ENCODE results near the gene MAFG. TPM values are rescaled to one million over a fixed set of nuclear protein-coding genes. Genes with fewer than 3 reads are reported as not detected.

Gene MAFG
- total and polyA plus RNA-seq, 12 donors = 7.7 to 44.5 (median 22.1) TPM

DNA sequence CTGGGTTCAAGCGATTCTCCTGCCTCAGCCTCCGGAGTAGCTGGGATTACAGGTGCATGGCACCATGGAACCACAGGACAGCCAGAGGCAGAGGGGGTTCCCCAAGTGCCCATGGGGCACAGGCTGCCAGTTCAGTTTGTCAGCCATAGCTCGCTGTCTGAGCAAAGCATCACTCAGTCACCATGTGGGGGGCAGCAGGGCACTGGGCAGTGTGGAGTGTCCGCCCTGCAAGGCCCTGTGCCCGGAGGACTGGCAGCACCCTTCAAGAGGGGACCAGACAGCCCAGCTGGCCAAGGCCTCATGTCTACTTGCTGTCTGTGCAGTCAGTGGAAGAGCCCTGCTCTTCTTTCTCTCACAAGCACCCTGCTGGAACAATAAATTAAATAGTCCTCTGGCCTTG is 42.6 kb downstream of the MAFG start:
- no peak overlapping the region for H3K4me3 ChIP-seq
- H3K36me3 ChIP-seq (replicated peaks in 1 of 2) = peaks cover 0 to 45% of the 10 kb centered on the region in 2 donors
- intact Hi-C loops (cut with DNase I) = no loop called here
- H3K4me1 ChIP-seq (replicated peaks in 1 of 2) = peaks cover 9 to 16% of the 10 kb centered on the region in 2 donors
- H3K27me3 ChIP-seq = no peaks in the 10 kb centered on the region
- TF ChIP-seq POLR2A (IDR thresholded peaks at IDR 0.05) = no peak
- TF ChIP-seq, protein P1, sequence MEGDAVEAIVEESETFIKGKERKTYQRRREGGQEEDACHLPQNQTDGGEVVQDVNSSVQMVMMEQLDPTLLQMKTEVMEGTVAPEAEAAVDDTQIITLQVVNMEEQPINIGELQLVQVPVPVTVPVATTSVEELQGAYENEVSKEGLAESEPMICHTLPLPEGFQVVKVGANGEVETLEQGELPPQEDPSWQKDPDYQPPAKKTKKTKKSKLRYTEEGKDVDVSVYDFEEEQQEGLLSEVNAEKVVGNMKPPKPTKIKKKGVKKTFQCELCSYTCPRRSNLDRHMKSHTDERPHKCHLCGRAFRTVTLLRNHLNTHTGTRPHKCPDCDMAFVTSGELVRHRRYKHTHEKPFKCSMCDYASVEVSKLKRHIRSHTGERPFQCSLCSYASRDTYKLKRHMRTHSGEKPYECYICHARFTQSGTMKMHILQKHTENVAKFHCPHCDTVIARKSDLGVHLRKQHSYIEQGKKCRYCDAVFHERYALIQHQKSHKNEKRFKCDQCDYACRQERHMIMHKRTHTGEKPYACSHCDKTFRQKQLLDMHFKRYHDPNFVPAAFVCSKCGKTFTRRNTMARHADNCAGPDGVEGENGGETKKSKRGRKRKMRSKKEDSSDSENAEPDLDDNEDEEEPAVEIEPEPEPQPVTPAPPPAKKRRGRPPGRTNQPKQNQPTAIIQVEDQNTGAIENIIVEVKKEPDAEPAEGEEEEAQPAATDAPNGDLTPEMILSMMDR (IDR thresholded peaks at IDR 0.05) = no peak
- DNase-seq = no peak
- WGBS, 4 donors = 93 to 97% (median 95%) methylated on average over 3 to 5 of the region's 5 CpGs
- no peaks in the 10 kb centered on the region for H3K9me3 ChIP-seq (replicated peaks in 1 of 3)
- peak overlapping the region in 1 of 5 donors; percentile 87 for H3K27ac ChIP-seq

DNA sequence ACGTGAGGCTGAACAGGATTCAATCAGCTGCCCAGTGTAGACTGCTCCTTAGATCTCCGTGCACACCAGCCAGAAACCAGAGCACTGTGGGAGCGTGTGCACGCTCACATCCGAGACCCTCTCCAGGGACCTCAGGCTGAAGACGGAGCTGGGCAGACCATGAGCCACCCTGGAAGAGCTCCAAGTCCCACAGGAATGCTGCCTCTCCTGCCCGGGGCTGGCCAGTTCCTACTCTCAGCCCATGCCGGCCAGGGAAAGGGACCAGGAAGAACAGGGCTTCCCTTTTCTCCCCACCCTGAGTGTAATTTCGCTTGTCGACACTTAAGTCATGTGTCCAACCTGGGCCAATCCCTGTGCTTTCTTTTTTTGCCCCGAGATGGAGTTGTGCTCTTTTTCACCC is 43.0 kb downstream of the MAFG start:
- no peak overlapping the region for H3K27ac ChIP-seq
- WGBS, 4 donors = 75 to 90% (median 82%) methylated on average over 6 to 11 of the region's 11 CpGs
- H3K4me1 ChIP-seq (replicated peaks in 1 of 2) = peaks cover 9 to 12% of the 10 kb centered on the region in 2 donors
- H3K27me3 ChIP-seq = no peaks in the 10 kb centered on the region
- H3K36me3 ChIP-seq (replicated peaks in 1 of 2) = peaks cover 0 to 44% of the 10 kb centered on the region in 2 donors
- no peaks in the 10 kb centered on the region for H3K9me3 ChIP-seq (replicated peaks in 1 of 3)
- TF ChIP-seq POLR2A (IDR thresholded peaks at IDR 0.05) = no peak
- TF ChIP-seq, protein P1 (IDR thresholded peaks at IDR 0.05) = no peak
- intact Hi-C loops (cut with DNase I) = no loop called here
- DNase-seq = no peak
- no peak overlapping the region for H3K4me3 ChIP-seq

DNA sequence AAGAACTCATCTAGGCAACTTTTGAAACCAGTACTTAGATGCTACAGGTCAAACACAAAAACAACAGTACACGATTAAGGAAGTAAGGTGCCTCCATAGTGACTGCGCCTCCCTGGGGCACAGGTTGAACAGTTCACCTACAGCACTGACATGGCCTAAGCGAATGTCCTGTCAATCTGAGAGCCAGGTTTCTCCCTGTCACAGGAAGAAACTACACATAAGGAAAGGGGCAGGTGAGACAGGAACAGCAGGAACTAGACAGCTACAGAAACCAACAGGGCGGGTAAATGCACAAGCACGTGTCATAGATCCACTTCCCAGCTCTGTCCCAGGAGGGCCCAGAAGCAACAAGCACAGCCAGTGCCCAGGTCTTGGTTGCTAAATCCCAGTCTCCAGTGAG is 48.4 kb downstream of the MAFG start:
- intact Hi-C loops (cut with DNase I) = no loop called here
- WGBS, 4 donors = 91 to 94% (median 92%) methylated on average over 5 of the region's 5 CpGs
- Histone ChIP-seq H3K4me3 (no peak overlapping the region), H3K4me1 (replicated peaks in 1 of 2) (no peaks in the 10 kb centered on the region), H3K36me3 (replicated peaks in 1 of 2) (peaks cover 0 to 7% of the 10 kb centered on the region in 2 donors), H3K9me3 (replicated peaks in 1 of 3) (no peaks in the 10 kb centered on the region), H3K27me3 (no peaks in the 10 kb centered on the region), H3K27ac (no peak overlapping the region)
- DNase-seq = no peak
- no peak for TF ChIP-seq POLR2A (IDR thresholded peaks at IDR 0.05)
- TF ChIP-seq, protein P1 (IDR thresholded peaks at IDR 0.05) = no peak

DNA sequence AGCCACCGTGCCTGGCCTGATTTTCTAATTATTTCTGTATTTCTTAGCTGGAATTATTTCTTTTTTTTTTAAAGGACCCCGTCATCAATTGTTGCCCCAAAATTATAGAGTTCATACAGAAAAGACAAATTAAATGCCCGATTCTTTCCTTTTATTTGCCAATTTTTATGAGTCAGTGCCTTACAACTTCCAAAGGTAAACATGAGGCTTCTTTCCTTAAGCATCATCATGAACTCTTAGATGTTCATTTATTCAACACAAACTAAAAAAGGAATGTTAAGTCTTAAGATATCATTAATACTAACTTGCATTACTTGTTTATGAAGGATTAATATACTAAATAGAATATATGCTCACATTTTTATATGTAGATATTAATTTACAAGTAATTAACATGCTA is 49.2 kb downstream of the MAFG start:
- Histone ChIP-seq H3K4me3 (no peak overlapping the region), H3K36me3 (replicated peaks in 1 of 2) (peaks cover 0 to 7% of the 10 kb centered on the region in 2 donors), H3K4me1 (replicated peaks in 1 of 2) (no peaks in the 10 kb centered on the region), H3K9me3 (replicated peaks in 1 of 3) (no peaks in the 10 kb centered on the region), H3K27ac (no peak overlapping the region), H3K27me3 (no peaks in the 10 kb centered on the region)
- no peak for TF ChIP-seq POLR2A (IDR thresholded peaks at IDR 0.05)
- TF ChIP-seq, protein P1 (IDR thresholded peaks at IDR 0.05) = no peak
- 86 to 96% (median 94%) methylated on average over 3 of the region's 3 CpGs for WGBS, 4 donors
- no peak for DNase-seq
- intact Hi-C loops (cut with DNase I) = no loop called here

Data from adrenal gland (tissue), 12 donors.